Activated CD4-positive, alpha-beta T cell treated with anti-CD3 and anti-CD28 coated beads, Interleukin-2, amount 10 ng/mL, durations not matched to agents 24 days and 14 days (primary cell): ENCODE data around the gene ZNF567. TPM values are rescaled to one million over a fixed set of nuclear protein-coding genes. Genes with fewer than 3 reads are reported as not detected.

Experiments used
- DNase-seq: peaks from one replicate; pipeline ENCODE4 v3.0.0; 2022
- H3K27ac Mint-ChIP-seq: one replicate; pipeline ENCODE4 v1.8.0; 2022; ENCODE audit warnings: mild to moderate bottlenecking, mixed read lengths
- H3K27me3 Mint-ChIP-seq: one replicate; pipeline ENCODE4 v1.8.0; 2022; ENCODE audit warnings: mixed read lengths
- H3K36me3 Mint-ChIP-seq: one replicate; pipeline ENCODE4 v1.8.0; 2022; ENCODE audit warnings: low read depth, mild to moderate bottlenecking, mixed read lengths
- H3K4me1 Mint-ChIP-seq: one replicate; pipeline ENCODE4 v1.8.0; 2021; ENCODE audit warnings: mixed read lengths
- H3K4me3 Mint-ChIP-seq: one replicate; pipeline ENCODE4 v1.8.0; 2022; ENCODE audit warnings: mild to moderate bottlenecking, moderate library complexity, mixed read lengths
- H3K9me3 Mint-ChIP-seq: one replicate; pipeline ENCODE4 v1.8.0; 2021; ENCODE audit warnings: mixed read lengths
- intact Hi-C: fragments of 100-400 bp; cut with micrococcal nuclease; formaldehyde crosslinking; loops from one replicate; pipeline ENCODE4 v1.15.1; 2023
- total RNA-seq: library from RNA; stranded (reverse); gene quantifications from 2 replicates; pipeline ENCODE4 v1.2.3, GENCODE V29; 2022

Gene ZNF567
- total RNA-seq = 8.2 and 8.3 TPM in 2 replicates

GRCh38 chr19:36687214-36688056, at the start of gene ZNF567:
Gene ZNF567, plus strand, starts transcription at chr19:36687612. Its CDS starts 7,256 bp downstream, at chr19:36694868.
- H3K4me1 Mint-ChIP-seq = peaks cover 28% of the 10 kb centered on the region
- no peaks in the 10 kb centered on the region for H3K27me3 Mint-ChIP-seq
- peak within 1 kb of the TSS; percentile 98 for H3K4me3 Mint-ChIP-seq
- peaks cover 70% of the 10 kb centered on the region for H3K36me3 Mint-ChIP-seq
- DNase-seq = peak; percentile 99
- intact Hi-C loops = loop anchor here (1.0 to 10.0 kb wide), 14 partner anchors 21 to 687 kb away; partner anchors contain the start of genes ZNF345, ZNF382, ZNF383 and ZNF420
- peaks cover 23% of the 10 kb centered on the region for H3K9me3 Mint-ChIP-seq
- H3K27ac Mint-ChIP-seq = peak within 1 kb of the TSS; percentile 95

- Mint-ChIP-seq H3K36me3 (peaks cover 34% of the 10 kb centered on the region), H3K9me3 (peaks cover 20% of the 10 kb centered on the region), H3K4me3 (no peak overlapping the region), H3K27me3 (no peaks in the 10 kb centered on the region), H3K27ac (no peak overlapping the region), H3K4me1 (no peaks in the 10 kb centered on the region)
- no peak for DNase-seq
- intact Hi-C loops = no loop called here
These were observed 48.4 kb upstream of the ZNF567 start for GRCh38 chr19:36638862-36639510.

- Mint-ChIP-seq H3K27ac (no peak overlapping the region), H3K27me3 (no peaks in the 10 kb centered on the region), H3K4me3 (no peak overlapping the region), H3K36me3 (peaks cover 46% of the 10 kb centered on the region), H3K4me1 (no peaks in the 10 kb centered on the region), H3K9me3 (peaks cover 16% of the 10 kb centered on the region)
- intact Hi-C loops = no loop called here
- DNase-seq = no peak
These were observed 40.7 kb upstream of the ZNF567 start for GRCh38 chr19:36646746-36647145.

- Mint-ChIP-seq H3K27me3 (no peaks in the 10 kb centered on the region), H3K4me3 (no peak overlapping the region), H3K36me3 (peaks cover 67% of the 10 kb centered on the region), H3K27ac (no peak overlapping the region), H3K4me1 (no peaks in the 10 kb centered on the region), H3K9me3 (peaks cover 29% of the 10 kb centered on the region)
- no peak for DNase-seq
- intact Hi-C loops = no loop called here
These were observed 34.5 kb upstream of the ZNF567 start for GRCh38 chr19:36652958-36653357.

- peaks cover 34% of the 10 kb centered on the region for H3K9me3 Mint-ChIP-seq
- H3K4me3 Mint-ChIP-seq = peak overlapping the region; percentile 98
- no peak for DNase-seq
These were observed 21.6 kb upstream of the ZNF567 start for GRCh38 chr19:36665832-36666231.

GRCh38 chr19:36668646-36669045, 18.8 kb upstream of the ZNF567 start:
- Mint-ChIP-seq H3K27me3 (no peaks in the 10 kb centered on the region), H3K4me1 (peaks cover 23% of the 10 kb centered on the region), H3K27ac (no peak overlapping the region), H3K9me3 (peaks cover 44% of the 10 kb centered on the region), H3K4me3 (peak overlapping the region; percentile 11), H3K36me3 (peaks cover 55% of the 10 kb centered on the region)
- intact Hi-C loops = loop anchor here (5.0 kb wide), 1 partner anchor 799 kb away; the partner anchor contains the start of genes ZNF569 and ZNF570
- DNase-seq = no peak

More at GRCh38 chr19:36665832-36666231, 21.6 kb upstream of the ZNF567 start:
- no peaks in the 10 kb centered on the region for H3K27me3 Mint-ChIP-seq
- intact Hi-C loops = loop anchor here (1.0 to 5.0 kb wide), 10 partner anchors 18 to 801 kb away; partner anchors contain the start of genes ZNF345, ZNF382, ZNF529 and ZNF565
- H3K36me3 Mint-ChIP-seq = peaks cover 58% of the 10 kb centered on the region
- peaks cover 23% of the 10 kb centered on the region for H3K4me1 Mint-ChIP-seq
- H3K27ac Mint-ChIP-seq = peak overlapping the region; percentile 76

GRCh38 chr19:36672368-36672767, 15.0 kb upstream of the ZNF567 start:
- Mint-ChIP-seq H3K9me3 (peaks cover 32% of the 10 kb centered on the region), H3K4me3 (no peak overlapping the region), H3K27me3 (no peaks in the 10 kb centered on the region), H3K4me1 (peaks cover 9% of the 10 kb centered on the region), H3K27ac (no peak overlapping the region), H3K36me3 (peaks cover 39% of the 10 kb centered on the region)
- DNase-seq = no peak
- intact Hi-C loops = no loop called here

- Mint-ChIP-seq H3K27ac (no peak overlapping the region), H3K4me3 (no peak overlapping the region), H3K27me3 (no peaks in the 10 kb centered on the region), H3K36me3 (peaks cover 45% of the 10 kb centered on the region), H3K4me1 (peaks cover 1% of the 10 kb centered on the region), H3K9me3 (peaks cover 32% of the 10 kb centered on the region)
- intact Hi-C loops = no loop called here
- DNase-seq = no peak
These were observed 13.2 kb upstream of the ZNF567 start for GRCh38 chr19:36674201-36674600.

GRCh38 chr19:36679455-36679854, 8.0 kb upstream of the ZNF567 start:
- H3K4me1 Mint-ChIP-seq = no peaks in the 10 kb centered on the region
- intact Hi-C loops = no loop called here
- no peaks in the 10 kb centered on the region for H3K27me3 Mint-ChIP-seq
- peaks cover 27% of the 10 kb centered on the region for H3K9me3 Mint-ChIP-seq
- no peak overlapping the region for H3K4me3 Mint-ChIP-seq
- H3K27ac Mint-ChIP-seq = no peak overlapping the region
- peaks cover 52% of the 10 kb centered on the region for H3K36me3 Mint-ChIP-seq
- DNase-seq = no peak

GRCh38 chr19:36685835-36686234, 1.6 kb upstream of the ZNF567 start:
- Mint-ChIP-seq H3K4me1 (peaks cover 28% of the 10 kb centered on the region), H3K4me3 (peak overlapping the region; percentile 98), H3K27me3 (no peaks in the 10 kb centered on the region), H3K9me3 (peaks cover 21% of the 10 kb centered on the region), H3K36me3 (peaks cover 66% of the 10 kb centered on the region), H3K27ac (no peak overlapping the region)
- peak; percentile 50 for DNase-seq
- intact Hi-C loops = loop anchor here (2.0 to 10.0 kb wide), 7 partner anchors 113 to 689 kb away; partner anchors contain the start of genes ZNF383, ZNF420, ZNF527 and ZNF529

- Mint-ChIP-seq H3K27me3 (no peaks in the 10 kb centered on the region), H3K4me1 (peaks cover 28% of the 10 kb centered on the region), H3K4me3 (peak overlapping the region; percentile 98), H3K27ac (peak overlapping the region; percentile 95), H3K9me3 (peaks cover 16% of the 10 kb centered on the region), H3K36me3 (peaks cover 66% of the 10 kb centered on the region)
- no peak for DNase-seq
- intact Hi-C loops = loop anchor here (1.0 to 10.0 kb wide), 14 partner anchors 20 to 688 kb away; partner anchors contain the start of genes ZNF345, ZNF382, ZNF383 and ZNF420
These were observed 823 bp upstream of the ZNF567 start for GRCh38 chr19:36686365-36687213.

- intact Hi-C loops = loop anchor here (5.0 to 10.0 kb wide), 6 partner anchors 149 to 687 kb away; partner anchors contain the start of genes ZNF383, ZNF420, ZNF527 and ZNF568
These were observed 646 bp downstream of the ZNF567 start for GRCh38 chr19:36688058-36688457.

GRCh38 chr19:36707134-36707533, 19.7 kb downstream of the ZNF567 start:
- Mint-ChIP-seq H3K4me1 (no peaks in the 10 kb centered on the region), H3K27me3 (no peaks in the 10 kb centered on the region), H3K9me3 (peaks cover 26% of the 10 kb centered on the region), H3K36me3 (peaks cover 76% of the 10 kb centered on the region), H3K4me3 (no peak overlapping the region), H3K27ac (no peak overlapping the region)
- no peak for DNase-seq
- intact Hi-C loops = no loop called here

More at GRCh38 chr19:36688058-36688457, 646 bp downstream of the ZNF567 start:
- Mint-ChIP-seq H3K4me3 (peak overlapping the region; percentile 98), H3K9me3 (peaks cover 21% of the 10 kb centered on the region), H3K4me1 (peaks cover 28% of the 10 kb centered on the region), H3K36me3 (peaks cover 73% of the 10 kb centered on the region), H3K27me3 (no peaks in the 10 kb centered on the region), H3K27ac (peak overlapping the region; percentile 95)
- DNase-seq = no peak
